Vagina (tissue), 2 donors: ENCODE results near the gene KNSTRN. TPM values are rescaled to one million over a fixed set of nuclear protein-coding genes. Genes with fewer than 3 reads are reported as not detected.

ENCODE experiments used
- DNase-seq, 2 donors: peaks; one replicate each; pipeline ENCODE4 v3.0.0-alpha.2; 2017; ENCODE audit errors: extremely low spot score in 2 of 2
- H3K27ac ChIP-seq: fragments of 200-600 bp; sonication (generic); one replicate; pipeline ENCODE4 v1.5.1; 2019
- H3K27me3 ChIP-seq: fragments of 200-600 bp; sonication (generic); one replicate; pipeline ENCODE4 v1.5.1; 2019
- H3K36me3 ChIP-seq, 2 donors: fragments of 200-600 bp; sonication (generic); one replicate each; pipeline ENCODE4 v1.5.1; 2017 to 2019
- H3K4me1 ChIP-seq: fragments of 200-600 bp; sonication (generic); one replicate; pipeline ENCODE4 v1.5.1; 2019
- H3K4me3 ChIP-seq, 2 donors: fragments of 200-600 bp; sonication (generic); 1 replicate in 1 of 2; 2 replicates in 1 of 2; pipeline ENCODE4 v1.5.1; 2016 to 2019
- H3K9me3 ChIP-seq: fragments of 200-600 bp; sonication (generic); one replicate; pipeline ENCODE4 v1.5.1; 2019
- POLR2A ChIP-seq, 2 donors: fragments of 450-650 bp; IDR thresholded peaks; one replicate each; pipeline ENCODE4 v1.6.1; 2017; ENCODE audit warnings: antibody characterized with exemption in 2 of 2, mild to moderate bottlenecking in 2 of 2, moderate library complexity in 2 of 2
- POLR2AphosphoS5 ChIP-seq, 2 donors: sonication (generic); formaldehyde crosslinking; IDR thresholded peaks; one replicate each; pipeline ENCODE4 v1.9.0; 2017; ENCODE audit warnings: antibody characterized with exemption in 2 of 2, mild to moderate bottlenecking in 2 of 2, low read depth in 1 of 2; ENCODE audit not compliant: insufficient read depth in 1 of 2
- intact Hi-C: fragments of 100-400 bp; cut with DNase I; formaldehyde crosslinking; loops from one replicate; pipeline ENCODE4 v1.15.1; 2023
- total RNA-seq: library from RNA; depleted of rRNA; stranded (reverse); fragments of >200 nt; gene quantifications from one replicate; pipeline ENCODE4 v1.2.3, GENCODE V29; 2016
- TF ChIP-seq, protein P1 (sequence below), 3 experiments: fragments of 450-650 bp in 2 of 3; fragments of 200-600 bp in 1 of 3; sonication (generic) in 1 of 3; IDR thresholded peaks; one replicate each; pipeline ENCODE4 v1.5.1; 2017 to 2019; ENCODE audit warnings: antibody characterized with exemption in 3 of 3, mild to moderate bottlenecking in 2 of 3, moderate library complexity in 2 of 3

The KNSTRN gene
- total RNA-seq, 1 donor from 2014 or later: 13.5 TPM

DNA sequence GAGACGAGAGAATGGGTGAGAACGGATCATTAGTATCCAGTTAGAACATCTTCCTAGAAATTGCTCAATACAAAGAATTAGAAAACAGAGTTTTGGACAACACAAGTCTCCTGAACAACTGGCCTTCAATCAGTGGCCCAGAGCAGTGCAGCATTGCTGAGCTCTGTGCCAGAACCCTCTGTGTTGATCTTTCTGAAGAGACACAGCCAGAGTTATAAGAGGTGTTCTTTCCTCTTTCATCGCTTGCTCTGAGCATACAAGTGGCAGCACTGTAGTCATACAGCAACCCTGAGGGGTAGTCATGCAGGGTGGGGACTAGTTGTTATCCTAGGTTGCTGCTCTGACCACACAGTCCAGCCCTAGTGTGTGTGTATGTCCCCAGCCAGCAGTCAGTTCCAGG is 4.0 kb downstream of the KNSTRN start:
- Histone ChIP-seq H3K27me3 (no peaks in the 10 kb centered on the region), H3K4me1 (peaks cover 14% of the 10 kb centered on the region), H3K36me3 (peaks cover 0 to 39% of the 10 kb centered on the region in 2 donors), H3K27ac (no peak overlapping the region), H3K9me3 (no peaks in the 10 kb centered on the region), H3K4me3 (no peak overlapping the region)
- intact Hi-C loops: no loop called here
- TF ChIP-seq, protein P1, sequence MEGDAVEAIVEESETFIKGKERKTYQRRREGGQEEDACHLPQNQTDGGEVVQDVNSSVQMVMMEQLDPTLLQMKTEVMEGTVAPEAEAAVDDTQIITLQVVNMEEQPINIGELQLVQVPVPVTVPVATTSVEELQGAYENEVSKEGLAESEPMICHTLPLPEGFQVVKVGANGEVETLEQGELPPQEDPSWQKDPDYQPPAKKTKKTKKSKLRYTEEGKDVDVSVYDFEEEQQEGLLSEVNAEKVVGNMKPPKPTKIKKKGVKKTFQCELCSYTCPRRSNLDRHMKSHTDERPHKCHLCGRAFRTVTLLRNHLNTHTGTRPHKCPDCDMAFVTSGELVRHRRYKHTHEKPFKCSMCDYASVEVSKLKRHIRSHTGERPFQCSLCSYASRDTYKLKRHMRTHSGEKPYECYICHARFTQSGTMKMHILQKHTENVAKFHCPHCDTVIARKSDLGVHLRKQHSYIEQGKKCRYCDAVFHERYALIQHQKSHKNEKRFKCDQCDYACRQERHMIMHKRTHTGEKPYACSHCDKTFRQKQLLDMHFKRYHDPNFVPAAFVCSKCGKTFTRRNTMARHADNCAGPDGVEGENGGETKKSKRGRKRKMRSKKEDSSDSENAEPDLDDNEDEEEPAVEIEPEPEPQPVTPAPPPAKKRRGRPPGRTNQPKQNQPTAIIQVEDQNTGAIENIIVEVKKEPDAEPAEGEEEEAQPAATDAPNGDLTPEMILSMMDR (IDR thresholded peaks at IDR 0.05): no peak
- TF ChIP-seq POLR2AphosphoS5 (IDR thresholded peaks at IDR 0.05; ENCODE audit: insufficient read depth in 1 of 2, low read depth in 1 of 2) (no peak), POLR2A (IDR thresholded peaks at IDR 0.05) (no peak)
- DNase-seq: no peak

DNA sequence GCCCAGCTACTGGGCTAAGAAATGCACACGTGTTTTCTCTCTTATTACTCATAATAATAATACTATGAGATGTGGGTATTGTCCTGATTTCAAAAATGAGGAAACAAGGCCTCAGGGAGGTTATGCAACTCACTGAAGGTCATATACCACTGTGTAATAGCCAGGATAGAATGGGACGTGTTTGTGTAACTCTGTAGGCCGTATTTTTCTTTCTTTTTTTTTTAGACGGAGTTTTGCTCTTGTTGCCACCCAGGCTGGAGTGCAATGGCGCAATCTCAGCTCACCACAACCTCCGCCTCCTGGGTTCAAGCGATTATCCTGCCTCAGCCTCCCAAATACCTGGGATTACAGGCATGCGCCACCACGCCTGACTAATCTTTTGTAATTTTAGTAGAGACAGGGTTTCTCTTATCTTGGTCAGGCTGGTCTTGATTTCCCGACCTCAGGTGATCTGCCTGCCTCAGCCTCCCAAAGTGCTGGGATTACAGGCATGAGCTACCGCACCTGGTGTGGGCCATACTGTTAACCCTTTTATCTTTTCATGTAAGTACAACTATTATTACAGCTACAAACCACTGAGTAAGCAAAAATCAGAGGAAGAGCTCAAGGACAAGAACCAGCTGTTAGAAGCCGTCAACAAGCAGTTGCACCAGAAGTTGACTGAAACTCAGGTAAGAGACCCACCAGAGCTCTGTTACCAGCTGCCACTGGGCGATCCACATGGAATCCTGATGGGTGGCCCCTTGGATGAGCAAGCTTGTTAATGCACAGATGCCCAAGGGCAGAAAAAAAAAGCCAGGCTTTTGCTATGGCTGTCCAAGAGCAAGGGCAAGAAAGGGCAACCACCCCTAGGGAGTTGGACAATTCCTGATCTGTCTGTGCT is 6.7 kb downstream of the KNSTRN start:
- Histone ChIP-seq H3K9me3 (no peaks in the 10 kb centered on the region), H3K36me3 (peaks cover 0 to 59% of the 10 kb centered on the region in 2 donors)

GRCh38 chr15:40389824-40390595 is 7.5 kb downstream of the KNSTRN start:
- TF ChIP-seq, protein P1 (IDR thresholded peaks at IDR 0.05): no peak
- no peaks in the 10 kb centered on the region for H3K27me3 ChIP-seq
- H3K36me3 ChIP-seq: peaks cover 0 to 59% of the 10 kb centered on the region in 2 donors
- H3K9me3 ChIP-seq: no peaks in the 10 kb centered on the region
- H3K4me1 ChIP-seq: no peaks in the 10 kb centered on the region
- no peak overlapping the region for H3K27ac ChIP-seq
- no peak overlapping the region for H3K4me3 ChIP-seq
- DNase-seq: no peak
- intact Hi-C loops: no loop called here

More for the DNA sequence above, 6.7 kb downstream of the KNSTRN start:
- Histone ChIP-seq H3K27ac (no peak overlapping the region), H3K4me3 (no peak overlapping the region), H3K4me1 (peaks cover 2% of the 10 kb centered on the region), H3K27me3 (no peaks in the 10 kb centered on the region)
- intact Hi-C loops: no loop called here
- TF ChIP-seq POLR2A (IDR thresholded peaks at IDR 0.05): no peak
- TF ChIP-seq, protein P1 (IDR thresholded peaks at IDR 0.05): no peak
- TF ChIP-seq POLR2AphosphoS5 (IDR thresholded peaks at IDR 0.05; ENCODE audit: insufficient read depth in 1 of 2, low read depth in 1 of 2): no peak
- DNase-seq: no peak

GRCh38 chr15:40392986-40393948 is 10.7 kb downstream of the KNSTRN start:
- DNase-seq: no peak
- intact Hi-C loops: no loop called here

More at GRCh38 chr15:40392986-40393948, 10.7 kb downstream of the KNSTRN start:
- no peak overlapping the region for H3K27ac ChIP-seq
- TF ChIP-seq POLR2AphosphoS5 (IDR thresholded peaks at IDR 0.05; ENCODE audit: insufficient read depth in 1 of 2, low read depth in 1 of 2) (no peak), POLR2A (IDR thresholded peaks at IDR 0.05) (no peak)
- no peak overlapping the region for H3K4me3 ChIP-seq
- H3K27me3 ChIP-seq: no peaks in the 10 kb centered on the region
- H3K4me1 ChIP-seq: no peaks in the 10 kb centered on the region
- no peaks in the 10 kb centered on the region for H3K9me3 ChIP-seq
- peaks cover 0 to 38% of the 10 kb centered on the region in 2 donors for H3K36me3 ChIP-seq
